Neuronal stem cell (in vitro differentiated cells): ENCODE results near the gene OR2T4.

Experiments used
- DNase-seq: peaks from one replicate; pipeline ENCODE4 v3.0.0-alpha.2; 2013; ENCODE audit warnings: low spot score
- H2AFZ ChIP-seq: one replicate; pipeline ENCODE4 v1.6.1; 2013; ENCODE audit warnings: mild to moderate bottlenecking, low read length, inconsistent platforms
- H2AK5ac ChIP-seq: 2 replicates; pipeline ENCODE4 v1.6.1; 2013; ENCODE audit warnings: low read depth, mild to moderate bottlenecking, inconsistent platforms, low read length, moderate library complexity, mixed read lengths
- H2BK120ac ChIP-seq: 2 replicates; pipeline ENCODE4 v1.6.1; 2013; ENCODE audit warnings: low read depth, mild to moderate bottlenecking, inconsistent platforms, low read length, moderate library complexity, mixed read lengths
- H2BK12ac ChIP-seq: one replicate; pipeline ENCODE4 v1.6.1; 2013; ENCODE audit warnings: low read length, inconsistent platforms
- H2BK15ac ChIP-seq: 2 replicates; pipeline ENCODE4 v1.6.1; 2013; ENCODE audit warnings: mild to moderate bottlenecking, low read length, inconsistent platforms, mixed read lengths
- H2BK5ac ChIP-seq: one replicate; pipeline ENCODE4 v1.6.1; 2013; ENCODE audit warnings: inconsistent platforms, mild to moderate bottlenecking, low read length, moderate library complexity
- H3K14ac ChIP-seq: one replicate; pipeline ENCODE4 v1.6.1; 2013; ENCODE audit warnings: low read length, inconsistent platforms
- H3K18ac ChIP-seq: 2 replicates; pipeline ENCODE4 v1.6.1; 2013; ENCODE audit warnings: low read length, inconsistent platforms
- H3K23ac ChIP-seq: 2 replicates; pipeline ENCODE4 v1.6.1; 2013; ENCODE audit warnings: low read depth, mild to moderate bottlenecking, mixed read lengths, low read length, inconsistent platforms; ENCODE audit not compliant: poor library complexity
- H3K27ac ChIP-seq: replicated peaks from 3 replicates; pipeline ENCODE4 v1.5.1; 2013; ENCODE audit warnings: low read length, inconsistent platforms
- H3K27me3 ChIP-seq, 3 experiments: 2 replicates each; pipeline ENCODE4 v1.6.1; 2013; ENCODE audit warnings: low read length in 3 of 3, mild to moderate bottlenecking in 2 of 3, inconsistent platforms in 1 of 3, low read depth in 1 of 3, mixed read lengths in 1 of 3, moderate library complexity in 1 of 3; ENCODE audit not compliant: control insufficient read depth in 3 of 3, insufficient read depth in 3 of 3
- H3K36me3 ChIP-seq, 2 donors: replicated peaks in 1 of 2; 2 replicates each; pipeline ENCODE4 v1.6.1; 2013; ENCODE audit warnings: low read length in 2 of 2; ENCODE audit not compliant: control insufficient read depth in 2 of 2, insufficient read depth in 2 of 2
- H3K4ac ChIP-seq: 2 replicates; pipeline ENCODE4 v1.6.1; 2013; ENCODE audit warnings: inconsistent platforms, mild to moderate bottlenecking, low read length, moderate library complexity
- H3K4me1 ChIP-seq, 2 donors: 1 replicate in 1 of 2; 2 replicates in 1 of 2; pipeline ENCODE4 v1.6.1; 2013; ENCODE audit warnings: low read length in 2 of 2, low read depth in 1 of 2; ENCODE audit not compliant: control insufficient read depth in 2 of 2, insufficient read depth in 1 of 2
- H3K4me2 ChIP-seq: one replicate; pipeline ENCODE4 v1.6.1; 2013; ENCODE audit warnings: mild to moderate bottlenecking, low read length, inconsistent platforms; ENCODE audit not compliant: insufficient read depth, poor library complexity, severe bottlenecking
- H3K4me3 ChIP-seq, 2 donors: 2 replicates each; pipeline ENCODE4 v1.5.1; 2013; ENCODE audit warnings: low read length in 2 of 2, mild to moderate bottlenecking in 2 of 2, inconsistent platforms in 1 of 2, moderate library complexity in 1 of 2
- H3K79me1 ChIP-seq: one replicate; pipeline ENCODE4 v1.6.1; 2013; ENCODE audit warnings: low read depth, mild to moderate bottlenecking, inconsistent platforms, low read length, moderate library complexity
- H3K9ac ChIP-seq: one replicate; pipeline ENCODE4 v1.6.1; 2013; ENCODE audit warnings: mild to moderate bottlenecking, low read depth, low read length, inconsistent platforms; ENCODE audit not compliant: poor library complexity
- H3K9me3 ChIP-seq, 2 donors: replicated peaks in 1 of 2; 2 replicates each; pipeline versions ENCODE3 to v1.6.1; 2013; ENCODE audit warnings: low read length in 2 of 2, mild to moderate bottlenecking in 2 of 2, inconsistent platforms in 1 of 2, low read depth in 1 of 2, mixed read lengths in 1 of 2, moderate library complexity in 1 of 2; ENCODE audit not compliant: control insufficient read depth in 2 of 2, insufficient read depth in 1 of 2
- H4K8ac ChIP-seq: one replicate; pipeline ENCODE4 v1.6.1; 2013; ENCODE audit warnings: low read depth, mild to moderate bottlenecking, inconsistent platforms, low read length, moderate library complexity
- H4K91ac ChIP-seq: one replicate; pipeline ENCODE4 v1.6.1; 2013; ENCODE audit warnings: low read length, low read depth, mild to moderate bottlenecking, inconsistent platforms; ENCODE audit not compliant: poor library complexity
- WGBS, 2 donors: extraction: QIAGEN DNeasy Blood & Tissue Kit; methylation state at CpG; one replicate each; pipeline ENCODE4 v1.1.7; 2013; ENCODE audit warnings: missing lambda C conversion rate in 2 of 2, mixed read lengths in 1 of 2; ENCODE audit not compliant: insufficient read length in 2 of 2, insufficient replicate concordance in 1 of 2; ENCODE audit errors: extremely low coverage in 2 of 2; 5-methylcytosine and 5-hydroxymethylcytosine counted together

The OR2T4 gene

DNA sequence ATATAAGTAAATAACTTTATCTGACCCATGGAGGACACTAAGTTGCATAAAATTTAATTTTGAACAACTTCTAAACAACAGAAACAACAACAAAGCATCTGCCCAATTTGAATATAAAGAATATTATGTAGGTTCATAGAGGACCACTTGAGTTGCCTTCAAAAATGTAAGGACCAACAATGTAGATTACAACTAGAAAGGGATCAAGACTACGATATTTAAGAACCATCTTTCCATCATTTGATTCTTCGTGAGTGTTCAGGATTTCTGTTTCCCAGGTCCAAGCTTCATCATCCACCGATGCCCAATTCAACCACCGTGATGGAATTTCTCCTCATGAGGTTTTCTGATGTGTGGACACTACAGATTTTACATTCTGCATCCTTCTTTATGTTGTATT, 13.0 kb upstream of the OR2T4 start, which contains the start of gene OR14C36:
Gene OR14C36, plus strand, starts transcription at position 301 of the 400 bp plus-strand sequence. Its CDS starts 0 bp downstream, at position 301.
- Histone ChIP-seq H3K4me1 (no peaks in the 10 kb centered on the region), H3K4me3 (no peak within 1 kb of the TSS), H2AFZ (no peak within 1 kb of the TSS), H3K23ac (no peak within 1 kb of the TSS), H2BK12ac (no peak within 1 kb of the TSS), H3K36me3 (no peaks in the 10 kb centered on the region), H3K9me3 (peaks cover 0 to 12% of the 10 kb centered on the region in 2 donors), H2BK15ac (no peak within 1 kb of the TSS), H3K14ac (no peak within 1 kb of the TSS), H2BK120ac (no peak within 1 kb of the TSS), H4K91ac (no peak within 1 kb of the TSS), H2AK5ac (no peak within 1 kb of the TSS), H3K4me2 (no peak within 1 kb of the TSS), H3K27me3 (peaks cover 0 to 5% (median 0%) of the 10 kb centered on the region in 3 experiments), H3K18ac (no peak within 1 kb of the TSS), H3K4ac (no peak within 1 kb of the TSS), H4K8ac (no peak within 1 kb of the TSS), H3K9ac (no peak within 1 kb of the TSS), H3K79me1 (no peaks in the 10 kb centered on the region), H3K27ac (no peak within 1 kb of the TSS), H2BK5ac (no peak within 1 kb of the TSS)
- DNase-seq = no peak
- no CpG with 5 or more reads among the region's 4 CpGs for WGBS, 2 donors

DNA sequence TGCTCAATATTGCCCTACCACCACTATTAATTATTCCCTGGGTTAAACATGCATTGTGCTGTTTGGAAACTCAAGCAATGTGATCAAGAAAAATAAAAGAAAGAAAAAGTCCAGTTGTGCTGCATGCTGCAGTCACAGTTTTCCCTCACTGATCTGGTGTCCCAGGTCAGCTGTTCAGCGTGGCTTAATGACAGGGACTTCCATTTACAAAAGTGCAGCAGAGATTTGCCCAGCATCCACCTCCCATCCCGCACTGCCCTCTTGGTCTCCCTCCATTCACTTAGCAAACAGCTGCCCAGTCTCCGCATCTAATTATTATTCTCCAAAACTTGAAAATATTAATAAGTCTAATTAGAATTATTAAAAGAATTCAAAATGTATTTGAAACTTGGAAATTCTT, 2.0 kb upstream of the OR2T4 start:
- Histone ChIP-seq H2BK15ac (no peak overlapping the region), H3K27ac (no peak overlapping the region), H3K79me1 (peaks cover 2% of the 10 kb centered on the region), H3K36me3 (no peaks in the 10 kb centered on the region), H2AK5ac (no peak overlapping the region), H2BK12ac (no peak overlapping the region), H3K27me3 (no peaks in the 10 kb centered on the region), H3K14ac (no peak overlapping the region), H3K4ac (no peak overlapping the region), H4K8ac (no peak overlapping the region), H2AFZ (no peak overlapping the region), H2BK5ac (no peak overlapping the region), H3K9me3 (peaks cover 0 to 28% of the 10 kb centered on the region in 2 donors), H2BK120ac (no peak overlapping the region), H3K4me2 (no peak overlapping the region), H3K4me1 (no peaks in the 10 kb centered on the region), H3K18ac (no peak overlapping the region), H4K91ac (no peak overlapping the region), H3K9ac (no peak overlapping the region), H3K4me3 (no peak overlapping the region), H3K23ac (no peak overlapping the region)
- WGBS, 2 donors = no CpG with 5 or more reads among the region's 3 CpGs
- DNase-seq = no peak

DNA sequence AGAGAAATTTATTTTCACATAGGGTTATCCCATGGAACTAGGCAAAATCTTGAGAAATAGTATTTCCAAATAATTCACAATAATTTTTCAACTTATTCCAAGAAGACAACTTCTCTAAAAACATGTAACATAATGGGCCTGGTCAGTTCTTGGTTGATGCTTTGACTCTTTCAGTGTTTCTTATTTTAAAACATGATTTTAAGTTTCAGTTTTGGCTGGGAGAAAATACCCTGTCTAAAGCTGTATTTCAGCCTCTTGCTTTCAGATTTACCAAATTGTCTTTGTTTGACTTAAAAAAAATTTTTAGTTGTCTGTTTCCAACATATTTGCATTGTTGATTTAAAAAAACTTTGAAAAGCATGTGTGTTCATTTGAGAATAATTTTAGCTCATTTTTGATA, 5.1 kb downstream of the OR2T4 start:
- Histone ChIP-seq H3K4me3 (no peak overlapping the region), H3K14ac (no peak overlapping the region), H2BK120ac (no peak overlapping the region), H4K8ac (no peak overlapping the region), H3K27ac (no peak overlapping the region), H2AFZ (no peak overlapping the region), H4K91ac (no peak overlapping the region), H3K79me1 (no peaks in the 10 kb centered on the region), H3K9me3 (peaks cover 0 to 20% of the 10 kb centered on the region in 2 donors), H3K27me3 (no peaks in the 10 kb centered on the region), H3K23ac (no peak overlapping the region), H3K4me1 (no peaks in the 10 kb centered on the region), H2AK5ac (no peak overlapping the region), H2BK5ac (no peak overlapping the region), H2BK12ac (no peak overlapping the region), H3K4me2 (no peak overlapping the region), H3K4ac (no peak overlapping the region), H3K36me3 (no peaks in the 10 kb centered on the region), H3K18ac (no peak overlapping the region), H2BK15ac (no peak overlapping the region), H3K9ac (no peak overlapping the region)
- DNase-seq = no peak

DNA sequence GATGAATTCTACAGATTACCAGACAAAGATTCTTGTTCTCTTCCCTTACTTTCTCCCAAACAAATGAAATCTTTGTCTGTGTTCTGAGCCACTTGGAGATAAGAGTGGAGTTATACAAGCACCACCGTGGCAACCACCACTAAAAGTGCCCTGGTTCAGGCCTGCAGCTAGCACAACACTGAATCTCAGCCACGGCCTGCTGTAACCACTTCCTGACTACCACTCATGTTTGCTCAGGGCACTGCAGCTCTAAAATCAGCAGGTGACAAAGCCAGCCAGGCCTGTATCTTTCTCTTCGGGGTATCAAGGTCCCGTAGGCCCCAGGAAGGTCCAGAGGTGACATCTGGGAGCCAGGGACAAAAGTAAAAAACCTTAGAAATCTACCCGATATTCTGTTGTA, 10.9 kb downstream of the OR2T4 start:
- no peak overlapping the region for H3K14ac ChIP-seq
- H3K18ac ChIP-seq = no peak overlapping the region
- no peak overlapping the region for H3K9ac ChIP-seq
- H2BK15ac ChIP-seq = no peak overlapping the region
- no peaks in the 10 kb centered on the region for H3K36me3 ChIP-seq
- H2BK5ac ChIP-seq = no peak overlapping the region
- H2BK120ac ChIP-seq = no peak overlapping the region
- no peak overlapping the region for H3K23ac ChIP-seq
- H3K9me3 ChIP-seq = peaks cover 0 to 28% of the 10 kb centered on the region in 2 donors
- no peak for DNase-seq
- H3K79me1 ChIP-seq = no peaks in the 10 kb centered on the region
- WGBS, 2 donors = no CpG with 5 or more reads among the region's 5 CpGs
- H2AFZ ChIP-seq = no peak overlapping the region
- H3K27me3 ChIP-seq = no peaks in the 10 kb centered on the region
- no peaks in the 10 kb centered on the region for H3K4me1 ChIP-seq
- no peak overlapping the region for H4K91ac ChIP-seq
- no peak overlapping the region for H3K27ac ChIP-seq
- H2AK5ac ChIP-seq = no peak overlapping the region
- H3K4me3 ChIP-seq = no peak overlapping the region
- no peak overlapping the region for H2BK12ac ChIP-seq
- no peak overlapping the region for H3K4me2 ChIP-seq
- no peak overlapping the region for H3K4ac ChIP-seq
- no peak overlapping the region for H4K8ac ChIP-seq
